Glutamatergic neuron (in vitro differentiated cells): ENCODE measurements around the gene AGRN. TPM values are rescaled to one million over a fixed set of nuclear protein-coding genes. Genes with fewer than 3 reads are reported as not detected.

Source experiments
- DNase-seq: peaks from one replicate; pipeline ENCODE4 v3.0.0; 2022
- H3K27ac Mint-ChIP-seq: one replicate; pipeline ENCODE4 v1.8.0; 2020; ENCODE audit warnings: mild to moderate bottlenecking, mixed read lengths, inconsistent platforms; ENCODE audit not compliant: unreplicated experiment
- H3K27me3 Mint-ChIP-seq: one replicate; pipeline ENCODE4 v1.8.0; 2020; ENCODE audit warnings: mild to moderate bottlenecking, moderate library complexity, mixed read lengths, inconsistent platforms; ENCODE audit not compliant: unreplicated experiment
- H3K36me3 Mint-ChIP-seq: one replicate; pipeline ENCODE4 v1.8.0; 2020; ENCODE audit warnings: mild to moderate bottlenecking, mixed read lengths, inconsistent platforms; ENCODE audit not compliant: unreplicated experiment
- H3K4me1 Mint-ChIP-seq: one replicate; pipeline ENCODE4 v1.8.0; 2020; ENCODE audit warnings: mild to moderate bottlenecking, low read depth, mixed read lengths, inconsistent platforms; ENCODE audit not compliant: unreplicated experiment
- H3K4me3 Mint-ChIP-seq: one replicate; pipeline ENCODE4 v1.8.0; 2020; ENCODE audit warnings: mild to moderate bottlenecking, mixed read lengths, inconsistent platforms; ENCODE audit not compliant: unreplicated experiment
- H3K9me3 Mint-ChIP-seq: one replicate; pipeline ENCODE4 v1.8.0; 2020; ENCODE audit warnings: mild to moderate bottlenecking, moderate library complexity, mixed read lengths, inconsistent platforms; ENCODE audit not compliant: unreplicated experiment
- total RNA-seq: library from RNA; stranded (reverse); fragmentation: NEBNext Ultra II Directional; extraction: Animal tissue kit (Norgen Biotek cat#: 25700); gene quantifications from one replicate; pipeline ENCODE4 v1.2.1, GENCODE V29; 2021; ENCODE audit not compliant: unreplicated experiment
- TF ChIP-seq, protein P1 (sequence below): fragments of 200-600 bp; sonication (generic); IDR thresholded peaks from one replicate; pipeline ENCODE4 v1.5.0; 2021; ENCODE audit not compliant: partially characterized antibody, unreplicated experiment

AGRN gene
- total RNA-seq, 1 donor from 2014 or later = 914 TPM

- Mint-ChIP-seq H3K27me3 (peaks cover 19% of the 10 kb centered on the region), H3K4me3 (peak overlapping the region; percentile 71), H3K27ac (peak overlapping the region; percentile 68), H3K9me3 (peaks cover 22% of the 10 kb centered on the region), H3K36me3 (no peaks in the 10 kb centered on the region), H3K4me1 (peaks cover 24% of the 10 kb centered on the region)
- TF ChIP-seq, protein P1, sequence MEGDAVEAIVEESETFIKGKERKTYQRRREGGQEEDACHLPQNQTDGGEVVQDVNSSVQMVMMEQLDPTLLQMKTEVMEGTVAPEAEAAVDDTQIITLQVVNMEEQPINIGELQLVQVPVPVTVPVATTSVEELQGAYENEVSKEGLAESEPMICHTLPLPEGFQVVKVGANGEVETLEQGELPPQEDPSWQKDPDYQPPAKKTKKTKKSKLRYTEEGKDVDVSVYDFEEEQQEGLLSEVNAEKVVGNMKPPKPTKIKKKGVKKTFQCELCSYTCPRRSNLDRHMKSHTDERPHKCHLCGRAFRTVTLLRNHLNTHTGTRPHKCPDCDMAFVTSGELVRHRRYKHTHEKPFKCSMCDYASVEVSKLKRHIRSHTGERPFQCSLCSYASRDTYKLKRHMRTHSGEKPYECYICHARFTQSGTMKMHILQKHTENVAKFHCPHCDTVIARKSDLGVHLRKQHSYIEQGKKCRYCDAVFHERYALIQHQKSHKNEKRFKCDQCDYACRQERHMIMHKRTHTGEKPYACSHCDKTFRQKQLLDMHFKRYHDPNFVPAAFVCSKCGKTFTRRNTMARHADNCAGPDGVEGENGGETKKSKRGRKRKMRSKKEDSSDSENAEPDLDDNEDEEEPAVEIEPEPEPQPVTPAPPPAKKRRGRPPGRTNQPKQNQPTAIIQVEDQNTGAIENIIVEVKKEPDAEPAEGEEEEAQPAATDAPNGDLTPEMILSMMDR = no peak
- peak; percentile 84 for DNase-seq
These were observed 14.0 kb downstream of the AGRN start for GRCh38 chr1:1033731-1034438.

DNA sequence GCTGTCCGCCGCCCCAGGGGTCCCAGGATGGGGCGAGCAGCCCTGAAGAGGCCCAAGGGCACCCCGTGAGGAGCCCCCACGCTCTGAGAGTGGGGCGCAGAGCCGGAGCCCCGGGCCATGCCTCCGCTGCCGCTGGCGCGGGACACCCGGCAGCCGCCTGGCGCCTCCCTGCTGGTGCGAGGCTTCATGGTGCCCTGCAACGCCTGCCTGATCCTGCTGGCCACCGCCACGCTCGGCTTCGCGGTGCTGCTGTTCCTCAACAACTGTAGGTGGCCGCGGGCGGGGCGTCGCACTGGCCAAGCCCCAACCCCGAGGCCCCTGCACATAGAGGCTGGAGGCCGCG is 14.5 kb downstream of the AGRN start:
- H3K4me1 Mint-ChIP-seq = peaks cover 28% of the 10 kb centered on the region
- peak overlapping the region; percentile 77 for H3K4me3 Mint-ChIP-seq
- TF ChIP-seq, protein P1 = no peak
- peak overlapping the region; percentile 80 for H3K27ac Mint-ChIP-seq
- H3K27me3 Mint-ChIP-seq = peaks cover 20% of the 10 kb centered on the region
- H3K9me3 Mint-ChIP-seq = peaks cover 22% of the 10 kb centered on the region
- H3K36me3 Mint-ChIP-seq = no peaks in the 10 kb centered on the region
- peak; percentile 62 for DNase-seq

DNA sequence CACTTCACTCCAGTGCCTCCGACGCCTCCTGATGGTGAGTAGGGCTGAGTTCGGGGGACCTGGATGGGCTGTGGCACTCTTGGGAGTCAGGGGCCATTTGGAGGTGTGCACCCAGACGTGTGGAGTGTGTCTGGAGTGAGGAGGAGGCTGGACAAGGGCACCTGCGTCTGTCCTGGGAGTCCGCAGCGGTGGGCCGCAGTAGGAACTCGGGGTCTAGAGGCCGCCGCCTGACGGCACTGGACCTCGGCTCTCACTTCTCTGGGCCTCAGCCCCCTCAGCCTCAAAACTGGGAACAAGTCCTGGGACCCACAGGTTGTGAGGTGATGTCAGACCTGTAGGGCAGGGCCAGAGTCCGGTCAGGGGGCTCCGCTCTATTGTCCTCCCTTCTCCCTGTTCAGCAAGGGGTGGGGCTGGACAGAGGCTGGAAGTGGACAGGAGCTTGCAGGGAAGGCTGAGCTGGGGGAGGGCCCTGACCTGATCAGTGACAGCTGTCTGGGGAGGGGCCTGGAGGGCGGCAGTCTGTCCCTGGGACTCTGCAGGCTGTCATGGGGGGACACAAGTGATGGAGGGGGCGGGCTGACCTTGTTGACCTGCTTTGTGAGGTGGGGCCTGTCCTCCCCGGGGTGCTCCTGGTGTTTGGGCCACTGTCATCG is 15.5 kb downstream of the AGRN start:
- DNase-seq = no peak
- TF ChIP-seq, protein P1 = no peak
- H3K9me3 Mint-ChIP-seq = peaks cover 22% of the 10 kb centered on the region
- peak overlapping the region; percentile 85 for H3K4me3 Mint-ChIP-seq
- peaks cover 29% of the 10 kb centered on the region for H3K4me1 Mint-ChIP-seq
- no peaks in the 10 kb centered on the region for H3K36me3 Mint-ChIP-seq
- H3K27ac Mint-ChIP-seq = peak overlapping the region; percentile 84
- peaks cover 24% of the 10 kb centered on the region for H3K27me3 Mint-ChIP-seq

- TF ChIP-seq, protein P1 = no peak
- Mint-ChIP-seq H3K4me3 (peak overlapping the region; percentile 38), H3K36me3 (no peaks in the 10 kb centered on the region), H3K27me3 (peaks cover 16% of the 10 kb centered on the region), H3K9me3 (peaks cover 12% of the 10 kb centered on the region), H3K4me1 (peaks cover 21% of the 10 kb centered on the region), H3K27ac (no peak overlapping the region)
- no peak for DNase-seq
These were observed 17.7 kb downstream of the AGRN start for GRCh38 chr1:1037366-1038327.
